ENCODE data around the gene SEMA3C. TPM values are rescaled to one million over a fixed set of nuclear protein-coding genes. Genes with fewer than 3 reads are reported as not detected.
A peak's percentile ranks its signal among the peaks of the same experiment; 100 is the strongest.

Gene SEMA3C
- total and polyA plus RNA-seq, 8 donors = 58.0 to 118 (median 95.0) TPM

- H3K27me3 ChIP-seq = no peaks in the 10 kb centered on the region
- TF ChIP-seq CTCF (IDR thresholded peaks at IDR 0.05) = no peak
- H3K36me3 ChIP-seq = no peaks in the 10 kb centered on the region
- H3K27ac ChIP-seq = peak overlapping the region; percentile 71 to 79
- no peak for ATAC-seq
- H3K4me3 ChIP-seq = no peak overlapping the region
- peaks cover 12 to 31% of the 10 kb centered on the region in 2 donors for H3K4me1 ChIP-seq
- DNase-seq = no peak
- H3K9me3 ChIP-seq = no peaks in the 10 kb centered on the region
- intact Hi-C loops (cut with DNase I) = no loop called here
Measured at GRCh38 chr7:80940539-80941207, 21.8 kb upstream of the SEMA3C start.

GRCh38 chr7:80937336-80937735 lies 18.5 kb upstream of the SEMA3C start:
- intact Hi-C loops (cut with DNase I) = no loop called here

DNA sequence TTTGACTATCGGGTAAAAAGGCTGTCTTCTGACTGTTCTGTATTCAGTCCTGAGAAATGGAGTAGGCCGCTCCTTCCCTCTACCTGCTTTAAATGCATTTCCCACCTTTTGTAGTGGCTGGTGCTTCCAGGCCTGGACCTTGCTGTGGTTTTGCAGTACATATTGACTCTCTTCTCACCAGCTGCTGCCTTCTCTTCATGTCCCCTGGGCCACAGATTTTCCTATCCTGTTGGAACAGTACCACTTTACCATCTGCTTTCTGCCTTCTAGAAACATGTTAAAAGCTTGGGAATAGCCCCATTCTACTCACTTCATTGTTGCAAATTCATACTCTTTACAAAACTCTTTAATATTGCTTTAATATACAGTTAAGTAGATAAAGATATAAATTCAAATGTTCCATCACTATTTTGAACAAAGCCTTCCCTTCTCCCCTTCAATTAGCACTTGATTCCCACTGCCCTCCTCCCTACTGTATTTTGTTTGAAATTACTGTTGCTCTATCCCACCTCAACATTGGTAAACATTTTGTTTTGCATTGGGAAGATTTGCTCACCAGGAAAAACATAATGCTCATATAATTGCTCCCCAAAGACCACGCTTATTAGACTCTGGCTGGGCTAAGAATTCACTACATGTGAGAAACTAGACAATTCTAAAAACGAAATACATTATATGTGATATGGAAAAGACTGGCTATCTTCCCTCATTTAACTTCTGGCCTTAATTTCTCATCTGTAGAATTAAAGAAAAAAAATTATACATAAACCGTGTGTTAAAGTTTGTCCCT lies 17.3 kb upstream of the SEMA3C start:
- no peak for TF ChIP-seq CTCF (IDR thresholded peaks at IDR 0.05)
- Histone ChIP-seq H3K27ac (no peak overlapping the region), H3K27me3 (no peaks in the 10 kb centered on the region), H3K9me3 (no peaks in the 10 kb centered on the region), H3K4me1 (peaks cover 2 to 12% of the 10 kb centered on the region in 2 donors), H3K4me3 (no peak overlapping the region), H3K36me3 (no peaks in the 10 kb centered on the region)
- intact Hi-C loops (cut with DNase I) = no loop called here
- no peak for DNase-seq
- ATAC-seq = no peak

More at GRCh38 chr7:80937336-80937735, 18.5 kb upstream of the SEMA3C start:
- Histone ChIP-seq H3K4me3 (no peak overlapping the region), H3K36me3 (no peaks in the 10 kb centered on the region), H3K27me3 (no peaks in the 10 kb centered on the region), H3K27ac (no peak overlapping the region), H3K9me3 (no peaks in the 10 kb centered on the region), H3K4me1 (peaks cover 12 to 21% of the 10 kb centered on the region in 2 donors)
- no peak for DNase-seq
- no peak for TF ChIP-seq CTCF (IDR thresholded peaks at IDR 0.05)
- ATAC-seq = no peak

- DNase-seq = no peak
- ATAC-seq = no peak
- Histone ChIP-seq H3K27ac (no peak overlapping the region), H3K36me3 (no peaks in the 10 kb centered on the region), H3K4me1 (no peaks in the 10 kb centered on the region), H3K4me3 (no peak overlapping the region), H3K27me3 (no peaks in the 10 kb centered on the region), H3K9me3 (no peaks in the 10 kb centered on the region)
- intact Hi-C loops (cut with DNase I) = no loop called here
- no peak for TF ChIP-seq CTCF (IDR thresholded peaks at IDR 0.05)
Measured at GRCh38 chr7:80934321-80934720, 15.5 kb upstream of the SEMA3C start.

DNA sequence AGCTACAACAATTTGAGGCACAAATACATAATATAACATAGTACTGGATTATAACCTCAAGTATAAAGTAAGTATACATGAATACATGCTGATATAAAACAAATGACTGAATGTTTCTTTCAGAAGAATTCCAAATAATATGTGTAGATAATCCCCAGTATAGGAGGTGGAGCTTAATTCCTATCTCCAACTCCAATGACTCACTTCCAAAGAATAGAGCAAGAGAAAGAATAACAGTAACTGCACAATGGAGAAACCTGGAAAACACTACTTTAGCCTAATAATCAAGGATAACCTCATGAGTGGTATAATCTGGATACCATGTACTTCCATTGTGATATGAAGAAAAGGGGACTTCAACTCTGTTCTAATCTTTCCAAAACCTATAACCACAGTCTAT lies 13.7 kb upstream of the SEMA3C start:
- H3K27me3 ChIP-seq = no peaks in the 10 kb centered on the region
- H3K36me3 ChIP-seq = no peaks in the 10 kb centered on the region
- no peak overlapping the region for H3K27ac ChIP-seq
- no peaks in the 10 kb centered on the region for H3K9me3 ChIP-seq
- intact Hi-C loops (cut with DNase I) = no loop called here
- H3K4me1 ChIP-seq = no peaks in the 10 kb centered on the region
- no peak overlapping the region for H3K4me3 ChIP-seq
- DNase-seq (no peak), ATAC-seq (no peak)
- no peak for TF ChIP-seq CTCF (IDR thresholded peaks at IDR 0.05)

Data from left lung (tissue), 10 donors.